Peyer's patch (tissue), 4 donors: Measurements from ENCODE around the gene MTG1.

Experiments used
- POLR2A ChIP-seq, 2 donors: fragments of 450-650 bp; IDR thresholded peaks; one replicate each; pipeline ENCODE4 v1.5.1; 2017; ENCODE audit warnings: antibody characterized with exemption in 2 of 2, mild to moderate bottlenecking in 2 of 2, moderate library complexity in 2 of 2
- TF ChIP-seq, protein P1 (sequence below), 6 experiments: fragments of 450-650 bp in 4 of 6; fragments of 200-600 bp in 2 of 6; sonication (generic) in 1 of 6; IDR thresholded peaks; one replicate each; pipeline ENCODE4 v1.5.1; 2017 to 2019; ENCODE audit warnings: antibody characterized with exemption in 6 of 6, mild to moderate bottlenecking in 3 of 6, moderate library complexity in 1 of 6

DNA sequence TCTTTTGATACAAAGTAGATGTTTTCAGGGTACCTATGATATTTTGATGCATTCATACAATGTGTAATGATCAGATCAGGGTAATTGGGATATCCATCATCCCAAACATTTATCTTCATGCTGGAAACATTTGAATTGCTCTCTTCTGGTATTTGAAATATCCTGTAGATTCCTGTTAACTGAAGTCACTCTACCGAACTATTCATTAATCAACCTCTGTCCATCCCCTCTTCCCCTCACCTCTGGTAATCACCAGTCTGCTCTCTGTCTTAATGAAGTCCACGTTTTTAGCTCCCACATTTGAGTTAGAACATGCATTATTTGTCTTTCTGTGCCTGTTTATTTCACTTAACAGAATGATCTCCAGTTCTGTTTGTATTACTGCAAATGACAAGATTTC, 11.3 kb downstream of the MTG1 start:
- no peak for TF ChIP-seq POLR2A (IDR thresholded peaks at IDR 0.05)
- TF ChIP-seq, protein P1, sequence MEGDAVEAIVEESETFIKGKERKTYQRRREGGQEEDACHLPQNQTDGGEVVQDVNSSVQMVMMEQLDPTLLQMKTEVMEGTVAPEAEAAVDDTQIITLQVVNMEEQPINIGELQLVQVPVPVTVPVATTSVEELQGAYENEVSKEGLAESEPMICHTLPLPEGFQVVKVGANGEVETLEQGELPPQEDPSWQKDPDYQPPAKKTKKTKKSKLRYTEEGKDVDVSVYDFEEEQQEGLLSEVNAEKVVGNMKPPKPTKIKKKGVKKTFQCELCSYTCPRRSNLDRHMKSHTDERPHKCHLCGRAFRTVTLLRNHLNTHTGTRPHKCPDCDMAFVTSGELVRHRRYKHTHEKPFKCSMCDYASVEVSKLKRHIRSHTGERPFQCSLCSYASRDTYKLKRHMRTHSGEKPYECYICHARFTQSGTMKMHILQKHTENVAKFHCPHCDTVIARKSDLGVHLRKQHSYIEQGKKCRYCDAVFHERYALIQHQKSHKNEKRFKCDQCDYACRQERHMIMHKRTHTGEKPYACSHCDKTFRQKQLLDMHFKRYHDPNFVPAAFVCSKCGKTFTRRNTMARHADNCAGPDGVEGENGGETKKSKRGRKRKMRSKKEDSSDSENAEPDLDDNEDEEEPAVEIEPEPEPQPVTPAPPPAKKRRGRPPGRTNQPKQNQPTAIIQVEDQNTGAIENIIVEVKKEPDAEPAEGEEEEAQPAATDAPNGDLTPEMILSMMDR (IDR thresholded peaks at IDR 0.05) = no peak
